Retinal pigment epithelial cell (primary cell): Measurements from ENCODE around the gene ADCY3.

Experiments
- DNase-seq: peaks from one replicate; pipeline ENCODE4 v3.0.0-alpha.2; 2010; ENCODE audit warnings: low read depth
- H3K4me3 ChIP-seq: 2 replicates; pipeline ENCODE4 v1.5.1; 2011; ENCODE audit warnings: mild to moderate bottlenecking, low read length, control low read depth, moderate library complexity
- TF ChIP-seq, protein P1 (sequence below): conservative IDR thresholded peaks from 2 replicates; pipeline ENCODE4 v1.5.1; 2011; ENCODE audit warnings: low read depth, low read length, control low read depth, inconsistent platforms

The ADCY3 gene

DNA sequence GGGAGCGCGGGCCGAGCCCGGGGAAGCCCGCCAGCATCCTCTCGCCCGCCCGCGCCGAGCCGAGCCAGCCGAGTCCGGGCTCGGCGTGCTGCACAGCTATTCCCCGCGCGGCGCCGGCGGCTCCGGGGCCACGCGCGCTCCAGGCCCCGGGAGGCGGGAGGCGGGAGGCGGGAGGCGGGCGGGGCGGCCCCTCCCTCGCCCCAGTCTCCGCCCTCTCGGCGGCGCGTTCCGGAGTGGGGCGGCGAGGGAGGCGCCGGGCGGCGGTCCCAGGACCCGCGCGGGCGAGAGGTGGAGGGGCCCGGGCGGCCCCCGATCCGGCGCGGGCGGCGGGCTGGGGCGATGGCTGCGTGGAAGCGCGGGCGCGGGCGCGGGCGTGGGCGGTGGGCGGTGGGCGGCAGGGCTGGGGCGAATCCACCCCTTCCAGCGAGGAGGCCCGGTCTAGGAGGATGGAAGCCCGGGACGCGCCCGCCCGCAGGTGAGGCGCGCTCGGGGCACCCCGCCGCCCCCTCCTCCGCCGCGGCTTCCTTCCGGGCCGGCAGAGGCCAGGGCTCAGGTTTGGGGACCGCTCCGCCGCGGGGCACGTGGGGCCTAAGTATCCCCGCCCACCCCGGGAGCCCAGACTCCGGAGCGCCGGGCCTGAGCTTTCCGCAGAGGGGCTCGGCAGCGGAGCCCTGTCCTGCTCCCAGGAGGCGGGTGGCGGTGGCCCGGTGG is at the start of gene ADCY3:
ADCY3 (minus strand) TSS at position 140 of the 711 bp plus-strand sequence. CDS start 1,250 bp downstream, outside the sequence.
- DNase-seq: no peak
- H3K4me3 ChIP-seq: peak within 1 kb of the TSS; percentile 45
- TF ChIP-seq, protein P1, sequence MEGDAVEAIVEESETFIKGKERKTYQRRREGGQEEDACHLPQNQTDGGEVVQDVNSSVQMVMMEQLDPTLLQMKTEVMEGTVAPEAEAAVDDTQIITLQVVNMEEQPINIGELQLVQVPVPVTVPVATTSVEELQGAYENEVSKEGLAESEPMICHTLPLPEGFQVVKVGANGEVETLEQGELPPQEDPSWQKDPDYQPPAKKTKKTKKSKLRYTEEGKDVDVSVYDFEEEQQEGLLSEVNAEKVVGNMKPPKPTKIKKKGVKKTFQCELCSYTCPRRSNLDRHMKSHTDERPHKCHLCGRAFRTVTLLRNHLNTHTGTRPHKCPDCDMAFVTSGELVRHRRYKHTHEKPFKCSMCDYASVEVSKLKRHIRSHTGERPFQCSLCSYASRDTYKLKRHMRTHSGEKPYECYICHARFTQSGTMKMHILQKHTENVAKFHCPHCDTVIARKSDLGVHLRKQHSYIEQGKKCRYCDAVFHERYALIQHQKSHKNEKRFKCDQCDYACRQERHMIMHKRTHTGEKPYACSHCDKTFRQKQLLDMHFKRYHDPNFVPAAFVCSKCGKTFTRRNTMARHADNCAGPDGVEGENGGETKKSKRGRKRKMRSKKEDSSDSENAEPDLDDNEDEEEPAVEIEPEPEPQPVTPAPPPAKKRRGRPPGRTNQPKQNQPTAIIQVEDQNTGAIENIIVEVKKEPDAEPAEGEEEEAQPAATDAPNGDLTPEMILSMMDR: no peak

DNA sequence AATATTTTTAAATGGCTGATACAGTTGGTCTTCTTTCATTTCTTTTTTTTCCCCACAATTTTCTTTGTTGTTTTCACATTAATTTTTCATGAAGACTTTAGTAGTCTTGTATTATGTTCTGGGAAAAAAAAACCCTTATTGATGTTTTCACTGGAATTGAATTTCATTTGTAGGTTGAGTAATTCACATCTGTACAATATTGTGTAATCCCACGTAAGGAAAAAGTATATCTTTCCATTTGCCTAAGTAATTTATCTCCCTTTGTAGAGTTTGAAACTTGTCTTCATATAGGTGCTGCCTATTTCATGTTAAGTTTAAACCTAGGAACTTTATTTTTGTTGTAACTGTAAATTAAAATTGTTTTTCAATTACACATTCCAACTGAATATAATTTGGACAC is 49.7 kb upstream of the ADCY3 start:
- DNase-seq: no peak
- no peak overlapping the region for H3K4me3 ChIP-seq
- TF ChIP-seq, protein P1: no peak

DNA sequence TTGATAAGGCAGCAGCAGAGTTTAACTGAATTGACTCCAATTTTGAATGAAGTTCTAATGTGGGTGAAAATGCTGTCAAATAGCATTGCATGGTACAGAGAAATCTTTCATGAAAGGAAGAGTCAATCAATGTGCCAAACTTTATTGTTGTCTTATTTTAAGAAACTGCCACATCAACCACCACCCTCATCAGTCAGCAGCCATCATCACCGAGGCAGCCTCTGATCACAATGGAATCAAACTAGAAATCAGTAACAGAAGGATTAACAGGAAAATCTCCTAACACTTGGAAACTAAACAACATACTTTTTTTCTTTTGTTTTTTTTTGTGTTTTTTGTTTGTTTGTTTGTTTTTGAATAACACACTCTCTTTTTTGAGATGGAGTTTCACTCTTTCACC is 41.9 kb upstream of the ADCY3 start:
- no peak for DNase-seq
- TF ChIP-seq, protein P1: no peak

DNA sequence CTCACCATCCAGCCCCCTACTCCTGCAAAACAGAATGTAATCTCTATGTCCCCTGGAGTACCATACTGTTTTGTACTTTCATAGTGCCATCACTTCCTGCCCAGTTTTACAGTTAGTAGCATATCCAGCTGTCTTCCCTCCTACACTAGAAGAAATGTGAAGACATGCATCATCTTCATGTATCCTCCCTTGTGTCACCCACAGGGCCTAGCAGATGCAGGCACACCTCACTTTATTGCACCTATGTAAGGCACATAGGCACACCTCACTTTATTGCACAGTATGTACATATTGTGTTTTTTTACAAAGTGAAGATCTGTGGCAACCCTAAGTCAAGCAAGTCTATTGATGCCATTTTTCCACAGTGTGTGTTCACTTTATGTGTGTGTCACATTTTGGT is 39.7 kb upstream of the ADCY3 start:
- H3K4me3 ChIP-seq: no peak overlapping the region
- no peak for DNase-seq
- TF ChIP-seq, protein P1: no peak

More for the DNA sequence above, 41.9 kb upstream of the ADCY3 start:
- H3K4me3 ChIP-seq: no peak overlapping the region

DNA sequence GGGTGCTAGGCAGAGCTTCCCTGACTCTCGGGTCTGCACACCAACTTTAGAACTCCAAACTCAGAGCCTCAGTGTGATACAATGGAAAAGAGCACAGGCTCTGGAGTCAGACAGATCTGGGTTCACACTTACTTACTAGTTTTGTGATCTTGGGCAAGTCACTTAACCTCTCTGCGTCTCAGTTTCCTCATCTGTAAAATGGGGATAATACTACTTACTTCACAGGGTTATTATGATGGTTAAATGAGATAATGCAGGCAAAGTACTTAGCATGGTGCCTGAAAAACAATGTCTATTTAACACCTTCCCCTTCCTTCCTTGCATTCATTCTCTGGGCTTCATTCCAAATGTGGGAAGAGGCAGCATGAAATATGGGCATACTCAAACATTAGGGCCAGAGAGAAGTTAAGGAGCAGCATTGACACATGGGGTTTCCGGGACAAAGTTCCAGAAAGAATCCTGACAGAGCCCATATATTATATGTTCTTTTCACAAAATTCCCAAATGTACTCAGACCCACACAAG is 38.4 kb upstream of the ADCY3 start:
- TF ChIP-seq, protein P1: no peak
- DNase-seq: no peak
- H3K4me3 ChIP-seq: no peak overlapping the region

DNA sequence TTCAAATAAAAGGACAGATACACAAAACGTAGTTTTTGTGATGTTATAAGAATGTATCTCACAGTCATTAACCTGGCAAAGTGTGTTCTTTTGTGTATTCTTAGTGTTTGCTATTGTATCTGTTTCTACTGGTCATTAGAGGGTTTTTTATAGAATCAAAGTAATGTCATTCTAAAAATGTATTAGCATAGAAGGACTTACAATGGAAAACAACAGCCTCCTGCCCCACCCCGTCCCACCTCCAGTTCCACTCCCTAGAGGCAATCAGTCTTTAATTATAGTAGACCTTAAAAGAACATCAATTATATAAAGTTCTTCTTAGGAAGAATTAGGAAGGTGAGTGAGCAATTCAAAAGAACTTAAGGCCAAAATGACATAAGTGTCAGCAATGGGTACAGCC is 37.9 kb upstream of the ADCY3 start:
- no peak for DNase-seq
- TF ChIP-seq, protein P1: no peak
- H3K4me3 ChIP-seq: no peak overlapping the region

DNA sequence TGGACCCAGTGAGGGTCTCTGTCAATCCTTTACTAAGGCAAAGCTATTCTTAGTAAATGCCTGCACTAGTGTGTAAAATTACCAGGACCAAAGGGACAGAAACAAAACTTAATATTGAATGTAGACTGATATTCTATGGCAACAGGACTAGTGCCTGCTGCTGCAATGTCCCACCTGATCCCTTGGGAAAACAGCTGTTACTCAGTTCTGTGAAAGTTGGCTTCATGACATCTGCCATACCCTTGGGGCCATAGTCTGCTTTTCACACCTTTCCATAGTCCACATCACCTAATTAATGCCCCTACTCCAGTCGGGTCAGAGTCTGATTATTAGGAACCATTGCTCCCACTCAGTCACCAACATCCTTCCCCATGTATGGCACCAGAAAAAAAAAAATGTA is 37.2 kb upstream of the ADCY3 start:
- TF ChIP-seq, protein P1: no peak
- DNase-seq: no peak
- H3K4me3 ChIP-seq: no peak overlapping the region
